Measurements from ENCODE around the gene ITPRIP. TPM values are rescaled to one million over a fixed set of nuclear protein-coding genes. Genes with fewer than 3 reads are reported as not detected.

ITPRIP gene
- total RNA-seq, 1 experiment from 2014 or later, result 22.5 TPM

DNA sequence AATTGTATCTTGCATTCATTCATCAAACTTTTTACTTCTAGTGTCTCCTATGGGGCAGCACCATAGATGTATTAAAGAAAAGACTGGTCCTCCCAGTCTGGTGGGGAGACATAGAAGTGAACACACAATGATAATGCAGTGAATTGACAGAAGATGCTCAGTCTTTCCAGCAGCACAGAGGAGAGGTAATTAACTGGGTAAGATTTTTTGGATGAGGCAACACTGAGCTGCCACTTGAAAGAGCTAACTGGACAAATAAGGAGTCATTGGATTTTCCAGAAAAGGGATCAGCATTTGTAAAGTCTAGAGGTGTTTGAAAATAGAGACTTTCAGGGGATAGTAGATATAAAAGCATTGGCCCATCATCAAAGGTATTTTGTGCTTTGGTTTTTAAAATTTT is 7.2 kb upstream of the ITPRIP start:
- Histone ChIP-seq H3K9ac (ENCODE audit: extremely low read depth, insufficient read length, low read length) (no peak overlapping the region), H3K23me2 (ENCODE audit: insufficient read length, low read depth, low read length, poor library complexity, severe bottlenecking) (no peaks in the 10 kb centered on the region), H3K4ac (ENCODE audit: low read depth, low read length) (no peak overlapping the region), H3K79me1 (ENCODE audit: insufficient read depth, low read depth, low read length, poor library complexity, severe bottlenecking) (no peaks in the 10 kb centered on the region), H3K14ac (ENCODE audit: insufficient read depth, low read length) (no peak overlapping the region), H2BK120ac (ENCODE audit: low read depth, low read length, poor library complexity, severe bottlenecking) (no peak overlapping the region), H4K8ac (replicated peaks; ENCODE audit: insufficient read length, low read depth, low read length) (no peak overlapping the region), H3K79me2 (ENCODE audit: insufficient read depth, low read length) (no peaks in the 10 kb centered on the region), H2AK5ac (ENCODE audit: insufficient read length, low read length) (no peak overlapping the region), H2BK5ac (ENCODE audit: insufficient read length, low read length) (no peak overlapping the region), H3K18ac (ENCODE audit: insufficient read length, low read depth, low read length) (no peak overlapping the region), H2BK15ac (ENCODE audit: low read depth, low read length) (no peak overlapping the region), H4K20me1 (ENCODE audit: control insufficient read depth, insufficient read depth, insufficient read length) (no peaks in the 10 kb centered on the region), H4K5ac (ENCODE audit: insufficient read length, low read depth, low read length) (no peak overlapping the region), H2BK12ac (ENCODE audit: insufficient read length, low read depth, low read length) (no peak overlapping the region), H3K4me1 (ENCODE audit: insufficient read depth, low read length) (peaks cover 8% of the 10 kb centered on the region; the same call in 1 of the 2 replicates), H3K27me3 (ENCODE audit: insufficient read depth, low read length) (no peaks in the 10 kb centered on the region; the same call in 1 of the 2 replicates), H3K4me2 (ENCODE audit: insufficient read depth, insufficient read length, low read length) (no peak overlapping the region), H3K23ac (ENCODE audit: insufficient read length, low read depth, low read length) (no peak overlapping the region), H3K27ac (ENCODE audit: insufficient read length, low read depth, low read length) (no peak overlapping the region), H2BK20ac (ENCODE audit: low read depth, low read length, poor library complexity, severe bottlenecking) (no peak overlapping the region), H3K9me3 (ENCODE audit: control insufficient read depth, low read depth, low read length) (no peaks in the 10 kb centered on the region), H3T11ph (ENCODE audit: low read length) (no peak overlapping the region), H4K91ac (ENCODE audit: insufficient read length, low read depth, low read length) (no peak overlapping the region), H3K56ac (ENCODE audit: insufficient read length, low read depth, low read length) (no peak overlapping the region), H2AFZ (ENCODE audit: low read length) (no peak overlapping the region)
- Mint-ChIP-seq H3K27ac (no peak overlapping the region), H3K36me3 (ENCODE audit: insufficient read depth in 1 of 3, low read depth in 3 of 3) (no peaks in the 10 kb centered on the region), H3K4me1 (peaks cover 5 to 7% of the 10 kb centered on the region in 2 experiments; a peak in 2 of 4 replicates), H3K27me3 (ENCODE audit: low read depth) (no peaks in the 10 kb centered on the region; the same call in 1 of the 2 replicates), H3K9me3 (no peaks in the 10 kb centered on the region), H3K4me3 (no peak overlapping the region)
- TF ChIP-seq, protein P1, sequence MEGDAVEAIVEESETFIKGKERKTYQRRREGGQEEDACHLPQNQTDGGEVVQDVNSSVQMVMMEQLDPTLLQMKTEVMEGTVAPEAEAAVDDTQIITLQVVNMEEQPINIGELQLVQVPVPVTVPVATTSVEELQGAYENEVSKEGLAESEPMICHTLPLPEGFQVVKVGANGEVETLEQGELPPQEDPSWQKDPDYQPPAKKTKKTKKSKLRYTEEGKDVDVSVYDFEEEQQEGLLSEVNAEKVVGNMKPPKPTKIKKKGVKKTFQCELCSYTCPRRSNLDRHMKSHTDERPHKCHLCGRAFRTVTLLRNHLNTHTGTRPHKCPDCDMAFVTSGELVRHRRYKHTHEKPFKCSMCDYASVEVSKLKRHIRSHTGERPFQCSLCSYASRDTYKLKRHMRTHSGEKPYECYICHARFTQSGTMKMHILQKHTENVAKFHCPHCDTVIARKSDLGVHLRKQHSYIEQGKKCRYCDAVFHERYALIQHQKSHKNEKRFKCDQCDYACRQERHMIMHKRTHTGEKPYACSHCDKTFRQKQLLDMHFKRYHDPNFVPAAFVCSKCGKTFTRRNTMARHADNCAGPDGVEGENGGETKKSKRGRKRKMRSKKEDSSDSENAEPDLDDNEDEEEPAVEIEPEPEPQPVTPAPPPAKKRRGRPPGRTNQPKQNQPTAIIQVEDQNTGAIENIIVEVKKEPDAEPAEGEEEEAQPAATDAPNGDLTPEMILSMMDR (conservative IDR thresholded peaks at IDR 0.05), result no peak
- no peak for DNase-seq
